Measurements from ENCODE around the gene RNF123.

GRCh38 chr3:49703443-49703927 lies 14.1 kb downstream of the RNF123 start:
- TF ChIP-seq REST (IDR thresholded peaks at IDR 0.05; ENCODE audit: low read depth) (no peak), EGR1 (IDR thresholded peaks at IDR 0.05) (no peak)

Data from Ishikawa (cell line).